HEK293 (cell line): ENCODE results near the gene PCBD1.

Source experiments
- CTCF ChIP-seq: fragments of 450-650 bp; formaldehyde crosslinking; IDR thresholded peaks from 2 replicates; pipeline ENCODE4 v1.5.1; 2016; ENCODE audit warnings: missing biosample characterization, missing genetic modification characterization
- TCF7L2 ChIP-seq: IDR thresholded peaks from 2 replicates; pipeline ENCODE4 v1.6.1; 2011; ENCODE audit warnings: low read depth, mild to moderate bottlenecking, inconsistent platforms, low read length, moderate library complexity, borderline replicate concordance
- ZBTB21 ChIP-seq: fragments of 450-650 bp; formaldehyde crosslinking; IDR thresholded peaks from 2 replicates; pipeline ENCODE4 v1.5.1; 2017; ENCODE audit warnings: missing biosample characterization, missing genetic modification characterization
- ZNF362 ChIP-seq: fragments of 450-650 bp; formaldehyde crosslinking; IDR thresholded peaks from 2 replicates; pipeline ENCODE4 v1.5.1; 2016; ENCODE audit warnings: missing biosample characterization, missing genetic modification characterization

- no peak for TF ChIP-seq ZNF362
- TF ChIP-seq CTCF (tag by site-specific recombination) = no peak
- TF ChIP-seq ZBTB21 (tag by site-specific recombination) = no peak
- TF ChIP-seq TCF7L2 = no peak
Observed at GRCh38 chr10:70902661-70903261, 14.4 kb upstream of the PCBD1 start.
